Endodermal cell (in vitro differentiated cells): ENCODE measurements around the gene ATP1A4. TPM values are rescaled to one million over a fixed set of nuclear protein-coding genes. Genes with fewer than 3 reads are reported as not detected.

ENCODE experiments used
- DNase-seq: peaks from one replicate; pipeline ENCODE4 v3.0.0-alpha.2; 2017
- H3K27ac ChIP-seq: 2 replicates; pipeline ENCODE4 v1.5.1; 2013; ENCODE audit warnings: mild to moderate bottlenecking, low read depth, low read length, moderate library complexity
- H3K27me3 ChIP-seq: 2 replicates; pipeline ENCODE4 v1.6.1; 2013; ENCODE audit warnings: mild to moderate bottlenecking, low read length, moderate library complexity; ENCODE audit not compliant: insufficient read depth, control insufficient read depth, poor library complexity, severe bottlenecking
- H3K36me3 ChIP-seq: 2 replicates; pipeline ENCODE4 v1.7.0; 2013; ENCODE audit warnings: mild to moderate bottlenecking, low read length, moderate library complexity; ENCODE audit not compliant: control insufficient read depth, insufficient read depth
- H3K4me1 ChIP-seq: one replicate; pipeline ENCODE4 v1.7.0; 2013; ENCODE audit warnings: low read length; ENCODE audit not compliant: control insufficient read depth, insufficient read depth
- H3K4me3 ChIP-seq: 2 replicates; pipeline ENCODE4 v1.5.1; 2013; ENCODE audit warnings: mild to moderate bottlenecking, low read length, moderate library complexity
- H3K9ac ChIP-seq: 2 replicates; pipeline ENCODE4 v1.6.1; 2013; ENCODE audit warnings: mild to moderate bottlenecking, low read length, moderate library complexity; ENCODE audit not compliant: poor library complexity, severe bottlenecking; ENCODE audit errors: extremely low read depth
- H3K9me3 ChIP-seq: 2 replicates; pipeline ENCODE4 v1.6.1; 2013; ENCODE audit warnings: mild to moderate bottlenecking, low read length, moderate library complexity; ENCODE audit not compliant: control insufficient read depth
- H3K27ac Mint-ChIP-seq: 2 replicates; pipeline ENCODE4 v1.8.0; 2020; ENCODE audit warnings: mixed read lengths
- H3K27me3 Mint-ChIP-seq: 2 replicates; pipeline ENCODE4 v1.8.0; 2021; ENCODE audit warnings: mild to moderate bottlenecking, mixed read lengths; ENCODE audit not compliant: insufficient read depth
- H3K36me3 Mint-ChIP-seq: 2 replicates; pipeline ENCODE4 v1.8.0; 2020; ENCODE audit warnings: low read depth, mixed read lengths
- H3K4me1 Mint-ChIP-seq: 2 replicates; pipeline ENCODE4 v1.8.0; 2020; ENCODE audit warnings: mixed read lengths
- H3K4me3 Mint-ChIP-seq: 2 replicates; pipeline ENCODE4 v1.8.0; 2020; ENCODE audit warnings: mild to moderate bottlenecking, moderate library complexity, mixed read lengths
- H3K9me3 Mint-ChIP-seq: 2 replicates; pipeline ENCODE4 v1.8.0; 2020; ENCODE audit warnings: mild to moderate bottlenecking, mixed read lengths
- CTCF ChIP-seq: fragments of 200-600 bp; sonication (generic); conservative IDR thresholded peaks from 2 replicates; pipeline ENCODE4 v1.5.0; 2021; ENCODE audit warnings: antibody characterized with exemption, mild to moderate bottlenecking
- WGBS, 2 experiments: methylation state at CpG; one replicate each; pipeline versions ENCODE4 v1.1.5 to v1.1.7; 2013; ENCODE audit warnings: missing lambda C conversion rate in 2 of 2, mixed read lengths in 1 of 2; ENCODE audit not compliant: insufficient coverage in 1 of 2, insufficient read length in 1 of 2; 5-methylcytosine and 5-hydroxymethylcytosine counted together
- long read RNA-seq, 4 experiments: library from polyadenylated mRNA in 2 of 4; library from RNA in 1 of 4; library from capped mRNA in 1 of 4; stranded (forward) in 3 of 4; unstranded in 1 of 4; transcript quantifications; one replicate each; pipeline ENCODE4 v2.0.0, GENCODE V29; 2020 to 2021; ENCODE audit warnings: inconsistent platforms in 1 of 4
- polyA plus RNA-seq, 2 experiments: library from polyadenylated mRNA; stranded (reverse); fragments of 50-300 nt; gene quantifications; one replicate each; pipeline ENCODE4 v1.2.3, GENCODE V29; 2013
- total RNA-seq, 2 donors: library from RNA; stranded (reverse); fragmentation: NEBNext Ultra II Directional in 1 of 2; extraction: Animal tissue kit (Norgen Biotek cat#: 25700) in 1 of 2; gene quantifications; 2 replicates in 1 of 2; 3 replicates in 1 of 2; pipeline ENCODE4 v1.2.1, GENCODE V29; 2021

ATP1A4 gene
- under 1 TPM; 0.55 to 0.75 TPM for total RNA-seq
- 0.85 TPM for polyA plus RNA-seq (2013, experiment 1 of 2)
- polyA plus RNA-seq (2013, experiment 2 of 2): 0.95 TPM
- long read RNA-seq, experiment 1: 0 reads
- long read RNA-seq, experiment 2: 0 reads
- long read RNA-seq, experiment 3, partial matches to known transcripts: 0 of 2 reads
- long read RNA-seq, experiment 3, other reads (novel, unspliced or antisense): 0 of 2 reads
- long read RNA-seq, experiment 4: 0 reads

- Histone ChIP-seq H3K27me3 (no peaks in the 10 kb centered on the region), H3K4me3 (no peak within 1 kb of the TSS), H3K4me1 (no peaks in the 10 kb centered on the region), H3K9me3 (no peaks in the 10 kb centered on the region), H3K27ac (no peak within 1 kb of the TSS), H3K36me3 (no peaks in the 10 kb centered on the region), H3K9ac (no peak within 1 kb of the TSS)
- H3K4me3 Mint-ChIP-seq: no peak within 1 kb of the TSS
- no peak for TF ChIP-seq CTCF
- no peaks in the 10 kb centered on the region for H3K4me1 Mint-ChIP-seq
- no peak within 1 kb of the TSS for H3K27ac Mint-ChIP-seq
- WGBS, 2 experiments: 95 to 96% methylated on average over 6 of the region's 6 CpGs
- H3K9me3 Mint-ChIP-seq: no peaks in the 10 kb centered on the region
- no peaks in the 10 kb centered on the region for H3K36me3 Mint-ChIP-seq
- H3K27me3 Mint-ChIP-seq: peaks cover 8% of the 10 kb centered on the region
- DNase-seq: no peak
Observed at GRCh38 chr1:160151303-160151702, at the start of gene ATP1A4. Gene ATP1A4 (plus strand): TSS chr1:160151603. CDS start chr1:160152041, 438 bp downstream.

GRCh38 chr1:160101717-160102522, 49.5 kb upstream of the ATP1A4 start:
- Histone ChIP-seq H3K9me3 (no peaks in the 10 kb centered on the region), H3K4me1 (peaks cover 4% of the 10 kb centered on the region), H3K36me3 (no peaks in the 10 kb centered on the region), H3K4me3 (no peak overlapping the region), H3K27me3 (no peaks in the 10 kb centered on the region), H3K27ac (no peak overlapping the region), H3K9ac (no peak overlapping the region)
- no peak for TF ChIP-seq CTCF
- no peaks in the 10 kb centered on the region for H3K9me3 Mint-ChIP-seq
- H3K4me3 Mint-ChIP-seq: no peak overlapping the region
- peaks cover 1% of the 10 kb centered on the region for H3K27me3 Mint-ChIP-seq
- no peaks in the 10 kb centered on the region for H3K36me3 Mint-ChIP-seq
- 87 to 90% methylated on average over 6 to 9 of the region's 9 CpGs for WGBS, 2 experiments
- peaks cover 17% of the 10 kb centered on the region for H3K4me1 Mint-ChIP-seq
- no peak overlapping the region for H3K27ac Mint-ChIP-seq
- no peak for DNase-seq

GRCh38 chr1:160103658-160104408, 47.6 kb upstream of the ATP1A4 start:
- H3K27me3 ChIP-seq: no peaks in the 10 kb centered on the region
- no peaks in the 10 kb centered on the region for H3K9me3 ChIP-seq
- no peak overlapping the region for H3K4me3 ChIP-seq
- no peak for TF ChIP-seq CTCF
- no peaks in the 10 kb centered on the region for H3K9me3 Mint-ChIP-seq
- H3K27me3 Mint-ChIP-seq: peaks cover 1% of the 10 kb centered on the region
- no peak overlapping the region for H3K9ac ChIP-seq
- peaks cover 11% of the 10 kb centered on the region for H3K4me1 Mint-ChIP-seq
- no peaks in the 10 kb centered on the region for H3K36me3 Mint-ChIP-seq
- no peaks in the 10 kb centered on the region for H3K36me3 ChIP-seq
- H3K4me3 Mint-ChIP-seq: no peak overlapping the region
- 50 to 100% methylated on average over 1 to 5 of the region's 6 CpGs for WGBS, 2 experiments
- peak; percentile 61 for DNase-seq
- H3K27ac ChIP-seq: no peak overlapping the region
- H3K4me1 ChIP-seq: peaks cover 4% of the 10 kb centered on the region
- H3K27ac Mint-ChIP-seq: no peak overlapping the region
